ENCODE data around the gene NEAT1.
A peak's percentile ranks its signal among the peaks of the same experiment; 100 is the strongest.
"Not testable (repeated sequence)": the region's sequence is repeated elsewhere in the genome, so short reads cannot be mapped to it uniquely, and the experiment has no call there.

The NEAT1 gene

GRCh38 chr11:65454311-65454695, 31.7 kb downstream of the NEAT1 start:
- no peak for ATAC-seq

- ATAC-seq = peak; percentile 90
These were observed 32.3 kb downstream of the NEAT1 start for GRCh38 chr11:65454696-65455456.

- ATAC-seq = no peak
These were observed 33.8 kb downstream of the NEAT1 start for GRCh38 chr11:65456418-65456817.

- ATAC-seq = no peak
These were observed 37.0 kb downstream of the NEAT1 start for GRCh38 chr11:65459552-65459951.

- not testable (repeated sequence) for ATAC-seq
These were observed 42.9 kb downstream of the NEAT1 start for GRCh38 chr11:65465471-65465870.

GRCh38 chr11:65467306-65467705, 44.7 kb downstream of the NEAT1 start:
- not testable (repeated sequence) for ATAC-seq

GRCh38 chr11:65468874-65469333, 46.3 kb downstream of the NEAT1 start:
- ATAC-seq = no peak

GRCh38 chr11:65470433-65471049, 47.9 kb downstream of the NEAT1 start:
- ATAC-seq = no peak

- ATAC-seq = no peak
These were observed 48.9 kb downstream of the NEAT1 start for GRCh38 chr11:65471447-65471891.

- not testable (repeated sequence) for ATAC-seq
These were observed 50.1 kb downstream of the NEAT1 start for GRCh38 chr11:65472588-65473277.

GRCh38 chr11:65473278-65473860, 50.8 kb downstream of the NEAT1 start:
- no peak for ATAC-seq

- no peak for ATAC-seq
These were observed 52.3 kb downstream of the NEAT1 start for GRCh38 chr11:65474864-65475263.

GRCh38 chr11:65476632-65477148, 54.1 kb downstream of the NEAT1 start:
- ATAC-seq = no peak

- peak; percentile 89 to 90 for ATAC-seq
These were observed 54.8 kb downstream of the NEAT1 start for GRCh38 chr11:65477149-65477965.

- ATAC-seq = no peak
These were observed 56.0 kb downstream of the NEAT1 start for GRCh38 chr11:65478388-65479183.

GRCh38 chr11:65479184-65480145, 56.9 kb downstream of the NEAT1 start:
- no peak for ATAC-seq

GRCh38 chr11:65482306-65482850, 59.8 kb downstream of the NEAT1 start:
- ATAC-seq = no peak

- ATAC-seq = no peak
These were observed 63.3 kb downstream of the NEAT1 start for GRCh38 chr11:65485920-65486219.

- no peak for ATAC-seq
These were observed 64.2 kb downstream of the NEAT1 start for GRCh38 chr11:65486570-65487466.

All from activated CD4-positive, CD25-positive, alpha-beta regulatory T cell treated with anti-CD3 and anti-CD28 coated beads, Interleukin-2, amount 50 U/mL, for 24 hours (primary cell).